Caco-2 (cell line): Measurements from ENCODE around the gene SLIT3. TPM values are rescaled to one million over a fixed set of nuclear protein-coding genes. Genes with fewer than 3 reads are reported as not detected.
A peak's percentile ranks its signal among the peaks of the same experiment; 100 is the strongest.

Experiments used
- BruUV-seq: library from RNA; stranded (reverse); fragments of 400-500 nt; replicated peaks from 2 replicates; lab custom pipeline; 2021; lab: Mats Ljungman, UMichigan
- CTCF ChIA-PET: fragments of 300-600 bp; sonication (Branson Sonifier 250); formaldehyde crosslinking; loops from one replicate; lab custom pipeline; 2022; ENCODE audit warnings: antibody characterized with exemption; lab: Charles Lee
- POLR2A ChIA-PET: fragments of 300-600 bp; sonication (Branson Sonifier 250); formaldehyde crosslinking; loops from one replicate; lab custom pipeline; 2022; ENCODE audit warnings: antibody characterized with exemption; lab: Charles Lee
- DNase-seq, 2 experiments: peaks; one replicate each; pipeline versions ENCODE4 v3.0.0 to v3.0.0-alpha.2; 2020 to 2022
- H3K27me3 ChIP-seq: replicated peaks from 2 replicates; pipeline ENCODE4 v1.6.0; 2011; ENCODE audit warnings: low read length; ENCODE audit not compliant: control insufficient read depth, insufficient read depth
- H3K36me3 ChIP-seq: 2 replicates; pipeline ENCODE4 v1.5.1; 2011; ENCODE audit warnings: low read length; ENCODE audit not compliant: control insufficient read depth, insufficient read depth
- H3K4me1 ChIP-seq: fragments of 250-450 bp; sonication (Bioruptor Pico); 2 replicates; pipeline ENCODE4 v1.5.1; 2020; ENCODE audit warnings: mild to moderate bottlenecking
- H3K4me3 ChIP-seq: 2 replicates; pipeline ENCODE4 v1.5.1; 2011; ENCODE audit warnings: low read depth, mild to moderate bottlenecking, control low read depth, low read length
- H3K9me3 ChIP-seq: fragments of 250-450 bp; sonication (Bioruptor Pico); 2 replicates; pipeline ENCODE4 v1.5.1; 2020; ENCODE audit warnings: mild to moderate bottlenecking, moderate library complexity
- H3K27ac Mint-ChIP-seq: one replicate; pipeline ENCODE4 v1.8.0; 2022; ENCODE audit warnings: mixed read lengths; ENCODE audit not compliant: unreplicated experiment
- H3K27me3 Mint-ChIP-seq: one replicate; pipeline ENCODE4 v1.8.0; 2022; ENCODE audit warnings: mixed read lengths; ENCODE audit not compliant: insufficient read depth, unreplicated experiment
- H3K36me3 Mint-ChIP-seq: one replicate; pipeline ENCODE4 v1.8.0; 2022; ENCODE audit warnings: mild to moderate bottlenecking, mixed read lengths; ENCODE audit not compliant: insufficient read depth, unreplicated experiment
- H3K4me1 Mint-ChIP-seq: one replicate; pipeline ENCODE4 v1.8.0; 2022; ENCODE audit warnings: low read depth, mixed read lengths; ENCODE audit not compliant: unreplicated experiment
- H3K4me3 Mint-ChIP-seq: one replicate; pipeline ENCODE4 v1.8.0; 2022; ENCODE audit warnings: mild to moderate bottlenecking, moderate library complexity, mixed read lengths; ENCODE audit not compliant: unreplicated experiment
- H3K9me3 Mint-ChIP-seq: one replicate; pipeline ENCODE4 v1.8.0; 2022; ENCODE audit warnings: mixed read lengths; ENCODE audit not compliant: unreplicated experiment
- intact Hi-C: fragments of 100-400 bp; cut with micrococcal nuclease; formaldehyde crosslinking; loops from one replicate; pipeline ENCODE4 v1.10.0; 2022; ENCODE audit not compliant: unreplicated experiment
- total RNA-seq: library from RNA; stranded (reverse); gene quantifications from 2 replicates; pipeline ENCODE4 v1.2.3, GENCODE V29; 2022
- TF ChIP-seq, protein P1 (sequence below), 2 experiments: fragments of 200-600 bp in 1 of 2; IDR thresholded peaks; 1 replicate in 1 of 2; 2 replicates in 1 of 2; pipeline versions ENCODE4 v1.5.1 to v1.8.0; 2011 to 2022; ENCODE audit warnings: antibody characterized with exemption in 1 of 2, control low read depth in 1 of 2, inconsistent platforms in 1 of 2, low read depth in 1 of 2, low read length in 1 of 2, mild to moderate bottlenecking in 1 of 2, moderate library complexity in 1 of 2; ENCODE audit not compliant: insufficient read depth in 1 of 2, severe bottlenecking in 1 of 2, unreplicated experiment in 1 of 2

SLIT3 gene
- total RNA-seq, 1 experiment from 2014 or later, result 2.1 TPM

DNA sequence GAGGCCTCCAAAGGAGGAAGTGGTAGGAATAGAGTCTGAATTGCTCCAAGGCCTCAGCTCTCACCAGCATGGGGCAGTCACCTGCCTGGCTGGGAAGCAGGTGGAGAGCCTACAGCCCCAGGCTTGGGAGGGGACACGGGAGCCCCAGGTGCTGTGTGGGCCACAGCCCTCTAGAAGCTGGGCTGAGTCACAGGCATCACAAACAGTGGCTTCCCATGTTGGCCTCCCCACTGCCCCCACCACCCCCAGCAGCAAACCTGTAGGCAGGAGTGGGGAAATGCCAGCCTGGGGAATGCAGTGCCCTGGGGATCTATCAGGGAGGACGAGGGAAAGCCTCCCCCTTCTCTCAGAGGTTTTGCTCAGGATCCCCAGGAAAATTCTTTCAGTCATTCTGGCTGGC lies 309.6 kb downstream of the SLIT3 start:
- Mint-ChIP-seq H3K36me3 (no peaks in the 10 kb centered on the region), H3K27me3 (no peaks in the 10 kb centered on the region), H3K27ac (no peak overlapping the region), H3K9me3 (no peaks in the 10 kb centered on the region), H3K4me3 (no peak overlapping the region), H3K4me1 (peaks cover 51% of the 10 kb centered on the region)
- Histone ChIP-seq H3K27me3 (no peaks in the 10 kb centered on the region), H3K4me1 (peaks cover 35% of the 10 kb centered on the region), H3K36me3 (no peaks in the 10 kb centered on the region), H3K9me3 (no peaks in the 10 kb centered on the region), H3K4me3 (no peak overlapping the region)
- ChIA-PET POLR2A (no interaction called here), CTCF (no interaction called here)
- DNase-seq, result no peak
- intact Hi-C loops, result no loop called here
- BruUV-seq, result no TSS peak
- TF ChIP-seq, protein P1, sequence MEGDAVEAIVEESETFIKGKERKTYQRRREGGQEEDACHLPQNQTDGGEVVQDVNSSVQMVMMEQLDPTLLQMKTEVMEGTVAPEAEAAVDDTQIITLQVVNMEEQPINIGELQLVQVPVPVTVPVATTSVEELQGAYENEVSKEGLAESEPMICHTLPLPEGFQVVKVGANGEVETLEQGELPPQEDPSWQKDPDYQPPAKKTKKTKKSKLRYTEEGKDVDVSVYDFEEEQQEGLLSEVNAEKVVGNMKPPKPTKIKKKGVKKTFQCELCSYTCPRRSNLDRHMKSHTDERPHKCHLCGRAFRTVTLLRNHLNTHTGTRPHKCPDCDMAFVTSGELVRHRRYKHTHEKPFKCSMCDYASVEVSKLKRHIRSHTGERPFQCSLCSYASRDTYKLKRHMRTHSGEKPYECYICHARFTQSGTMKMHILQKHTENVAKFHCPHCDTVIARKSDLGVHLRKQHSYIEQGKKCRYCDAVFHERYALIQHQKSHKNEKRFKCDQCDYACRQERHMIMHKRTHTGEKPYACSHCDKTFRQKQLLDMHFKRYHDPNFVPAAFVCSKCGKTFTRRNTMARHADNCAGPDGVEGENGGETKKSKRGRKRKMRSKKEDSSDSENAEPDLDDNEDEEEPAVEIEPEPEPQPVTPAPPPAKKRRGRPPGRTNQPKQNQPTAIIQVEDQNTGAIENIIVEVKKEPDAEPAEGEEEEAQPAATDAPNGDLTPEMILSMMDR (IDR thresholded peaks at IDR 0.05; ENCODE audit: insufficient read depth in 1 of 2, low read depth in 1 of 2, low read length in 1 of 2, severe bottlenecking in 1 of 2, unreplicated experiment in 1 of 2), result no peak

DNA sequence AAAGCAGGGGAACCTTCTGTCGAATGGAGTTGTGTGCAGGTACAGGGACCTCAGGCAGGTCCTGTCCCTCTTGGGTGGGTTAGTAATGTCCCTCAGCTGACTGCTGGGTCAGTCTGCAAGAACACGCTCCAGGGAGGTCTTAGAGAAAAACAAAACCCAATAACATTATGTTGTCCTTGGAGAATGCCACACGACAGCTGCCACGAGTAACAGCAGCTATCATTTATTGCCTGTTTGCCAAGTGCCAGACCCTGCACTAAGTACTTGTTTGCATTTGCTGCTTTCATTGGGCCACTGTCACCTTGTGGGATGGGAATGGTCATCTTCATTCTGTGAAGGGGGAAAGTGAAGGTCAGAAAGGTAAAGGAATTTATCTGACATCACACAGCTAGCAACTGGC lies 310.3 kb downstream of the SLIT3 start:
- POLR2A ChIA-PET, result no interaction called here

DNA sequence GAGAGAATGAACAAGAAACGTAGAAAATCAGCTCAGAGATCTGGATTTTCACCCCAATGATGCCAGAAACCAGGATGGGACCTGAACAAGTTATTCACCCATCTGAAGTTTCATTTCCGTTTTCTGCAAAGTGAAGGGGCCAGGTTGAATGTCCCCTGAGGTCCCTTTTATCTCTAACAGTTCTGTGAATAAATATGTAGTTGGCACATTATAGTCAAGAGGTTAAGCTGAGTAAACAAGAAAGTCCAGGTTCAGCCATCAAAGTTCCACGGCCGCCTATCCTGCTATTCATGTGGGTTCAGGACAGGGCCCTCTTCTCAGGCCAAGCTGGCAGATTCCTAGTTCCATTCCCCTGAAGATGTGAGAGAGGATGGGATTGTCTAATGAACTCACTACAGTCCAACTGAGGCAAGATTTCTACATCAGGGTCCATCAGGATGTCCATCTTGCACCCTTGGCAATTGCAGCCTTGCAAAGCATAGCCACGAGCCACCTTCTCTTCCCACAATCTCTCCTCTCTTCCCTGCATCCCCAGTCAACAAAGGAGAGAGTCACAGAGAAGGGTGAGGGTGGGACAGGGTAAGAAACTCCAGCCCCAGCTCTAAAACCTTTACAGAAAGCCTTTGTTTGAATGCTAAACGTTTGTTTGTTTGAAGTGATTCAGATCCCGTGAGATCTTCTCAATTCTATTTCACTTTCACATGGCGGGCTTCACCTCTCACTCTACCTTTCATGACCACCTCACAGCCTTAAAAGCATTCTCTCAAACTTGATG lies 311.0 kb downstream of the SLIT3 start:
- Histone ChIP-seq H3K27me3 (no peaks in the 10 kb centered on the region), H3K9me3 (no peaks in the 10 kb centered on the region), H3K4me3 (no peak overlapping the region), H3K36me3 (no peaks in the 10 kb centered on the region), H3K4me1 (peaks cover 22% of the 10 kb centered on the region)
- intact Hi-C loops, result loop anchor here (2.0 kb wide), 1 partner anchor 73 kb away; no protein-coding TSS in a partner anchor
- peaks cover 40% of the 10 kb centered on the region for H3K4me1 Mint-ChIP-seq
- no TSS peak for BruUV-seq
- H3K27ac Mint-ChIP-seq, result no peak overlapping the region
- TF ChIP-seq, protein P1 (IDR thresholded peaks at IDR 0.05; ENCODE audit: insufficient read depth in 1 of 2, low read depth in 1 of 2, low read length in 1 of 2, severe bottlenecking in 1 of 2, unreplicated experiment in 1 of 2), result no peak
- ChIA-PET CTCF (interaction anchor here (0.6 to 1.3 kb wide), 2 partner anchors 15 to 558 kb away, joined by 3 read pairs; no protein-coding TSS in a partner anchor), POLR2A (no interaction called here)
- H3K4me3 Mint-ChIP-seq, result no peak overlapping the region
- DNase-seq, result peak in 1 of 2 experiments; percentile 26
- no peaks in the 10 kb centered on the region for H3K36me3 Mint-ChIP-seq
- no peaks in the 10 kb centered on the region for H3K9me3 Mint-ChIP-seq
- no peaks in the 10 kb centered on the region for H3K27me3 Mint-ChIP-seq

More for the DNA sequence above, 310.3 kb downstream of the SLIT3 start:
- Histone ChIP-seq H3K36me3 (no peaks in the 10 kb centered on the region), H3K9me3 (no peaks in the 10 kb centered on the region), H3K4me3 (no peak overlapping the region), H3K27me3 (no peaks in the 10 kb centered on the region), H3K4me1 (peaks cover 29% of the 10 kb centered on the region)
- Mint-ChIP-seq H3K27me3 (no peaks in the 10 kb centered on the region), H3K4me1 (peaks cover 45% of the 10 kb centered on the region), H3K36me3 (no peaks in the 10 kb centered on the region), H3K27ac (no peak overlapping the region), H3K4me3 (no peak overlapping the region), H3K9me3 (no peaks in the 10 kb centered on the region)
- TF ChIP-seq, protein P1 (IDR thresholded peaks at IDR 0.05; ENCODE audit: insufficient read depth in 1 of 2, low read depth in 1 of 2, low read length in 1 of 2, severe bottlenecking in 1 of 2, unreplicated experiment in 1 of 2), result no peak
- intact Hi-C loops, result no loop called here
- DNase-seq, result no peak
- BruUV-seq, result no TSS peak
- CTCF ChIA-PET, result interaction anchor here (1.3 kb wide), 1 partner anchor 558 kb away, joined by 3 read pairs; no protein-coding TSS in a partner anchor
